AML-193 (cell line): ENCODE measurements around the gene RUVBL1.

Experiments used
- DNase-seq, 2 experiments: peaks; one replicate each; lab custom pipeline; 2025; lab: John Stamatoyannopoulos, UW

RUVBL1 gene

GRCh38 chr3:128133273-128133883 lies 9.8 kb upstream of the RUVBL1 start:
- peak; percentile 53 to 64 for DNase-seq

DNA sequence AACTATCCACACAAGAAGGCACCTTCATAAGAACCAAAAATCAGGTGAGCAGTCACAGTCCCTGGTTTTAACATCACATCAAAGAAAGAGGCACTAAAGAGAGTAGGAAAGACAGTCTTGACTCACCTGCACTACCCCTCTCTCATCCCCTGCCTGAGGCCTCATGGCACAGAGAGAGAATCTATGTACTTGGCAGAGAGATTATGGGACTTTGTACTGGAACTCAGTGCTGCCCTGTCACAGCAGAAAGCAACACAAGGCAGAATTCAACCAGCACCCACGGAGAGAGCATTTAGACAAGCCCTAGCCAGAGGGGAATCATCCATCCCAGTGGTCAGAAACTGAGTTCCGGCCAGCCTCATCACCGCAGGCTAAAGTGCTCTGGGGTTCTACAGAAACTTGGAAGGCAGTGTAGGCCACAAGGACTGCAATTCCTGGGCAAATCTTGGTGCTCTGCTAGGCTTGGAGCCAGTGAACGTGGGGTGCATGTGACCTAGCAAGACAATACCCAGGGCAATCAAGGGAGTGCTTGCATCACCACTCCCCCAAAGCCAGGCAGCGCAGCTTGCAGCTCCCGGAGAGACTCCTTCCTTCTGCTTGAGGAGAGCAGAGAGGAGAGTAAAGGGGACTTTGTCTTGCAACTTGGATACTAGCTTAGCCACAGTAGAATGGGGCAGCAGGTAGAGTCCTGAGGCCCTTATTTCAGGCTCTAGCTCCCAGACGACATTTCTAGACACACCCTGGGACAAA lies 8.5 kb upstream of the RUVBL1 start:
- no peak for DNase-seq

DNA sequence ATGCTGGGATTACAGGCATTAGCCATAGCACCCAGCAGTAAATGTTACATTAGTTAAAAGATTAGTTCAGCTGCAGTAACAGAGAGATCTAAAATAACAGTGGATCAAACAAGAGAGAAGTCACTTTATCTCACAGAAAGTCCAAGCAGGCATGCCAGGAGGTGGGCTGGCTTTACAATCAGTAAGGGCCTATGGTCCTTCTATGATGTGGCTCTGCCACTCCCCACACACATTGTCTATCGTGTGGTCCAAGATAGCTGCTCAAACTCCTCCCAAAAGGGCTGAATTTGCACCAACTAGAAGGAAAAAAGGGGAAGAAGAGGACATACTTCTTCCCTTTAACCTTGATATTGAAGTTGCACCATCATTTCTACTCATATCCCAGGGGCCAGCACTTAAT lies 4.6 kb upstream of the RUVBL1 start:
- peak; percentile 32 to 36 for DNase-seq

DNA sequence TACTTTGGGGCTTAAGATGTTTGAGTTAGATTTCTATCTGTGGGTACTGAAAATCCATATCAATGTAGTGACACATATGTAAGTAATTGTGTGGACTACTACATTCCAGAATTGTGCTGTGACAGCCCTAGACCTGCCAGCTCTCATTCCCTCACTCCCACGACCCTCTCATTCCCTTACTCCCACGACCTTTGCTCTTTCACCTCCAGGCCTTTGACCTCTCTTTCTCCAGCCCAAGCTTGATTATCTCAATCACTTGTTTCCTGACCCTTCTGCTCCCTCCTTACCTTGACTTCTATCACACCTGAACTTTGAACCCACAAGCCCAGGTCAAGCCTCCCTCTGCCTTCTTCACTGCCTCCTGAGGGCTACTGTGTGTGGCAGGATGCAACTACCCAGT lies 3.6 kb upstream of the RUVBL1 start:
- no peak for DNase-seq

GRCh38 chr3:128123156-128123537 lies 465 bp downstream of the RUVBL1 start:
- no peak for DNase-seq

DNA sequence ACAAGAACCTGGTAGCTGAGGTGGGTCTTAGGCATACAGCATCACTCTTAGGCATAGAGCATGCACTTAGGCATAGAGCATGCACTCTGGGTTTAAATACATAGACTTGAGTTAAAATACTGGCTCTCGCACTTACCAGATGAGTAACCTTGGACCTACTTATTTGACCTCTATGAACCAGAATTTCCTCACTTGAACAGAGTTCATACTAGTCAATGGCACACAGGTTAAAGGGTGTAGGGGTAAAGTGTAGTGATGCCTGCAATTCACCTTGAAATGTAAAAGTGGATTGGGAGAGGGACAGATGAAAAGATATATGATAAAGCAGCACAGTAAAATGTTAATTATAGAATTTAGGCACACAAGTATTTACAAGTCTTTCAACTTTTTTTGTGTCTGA lies 1.6 kb downstream of the RUVBL1 start:
- no peak for DNase-seq

DNA sequence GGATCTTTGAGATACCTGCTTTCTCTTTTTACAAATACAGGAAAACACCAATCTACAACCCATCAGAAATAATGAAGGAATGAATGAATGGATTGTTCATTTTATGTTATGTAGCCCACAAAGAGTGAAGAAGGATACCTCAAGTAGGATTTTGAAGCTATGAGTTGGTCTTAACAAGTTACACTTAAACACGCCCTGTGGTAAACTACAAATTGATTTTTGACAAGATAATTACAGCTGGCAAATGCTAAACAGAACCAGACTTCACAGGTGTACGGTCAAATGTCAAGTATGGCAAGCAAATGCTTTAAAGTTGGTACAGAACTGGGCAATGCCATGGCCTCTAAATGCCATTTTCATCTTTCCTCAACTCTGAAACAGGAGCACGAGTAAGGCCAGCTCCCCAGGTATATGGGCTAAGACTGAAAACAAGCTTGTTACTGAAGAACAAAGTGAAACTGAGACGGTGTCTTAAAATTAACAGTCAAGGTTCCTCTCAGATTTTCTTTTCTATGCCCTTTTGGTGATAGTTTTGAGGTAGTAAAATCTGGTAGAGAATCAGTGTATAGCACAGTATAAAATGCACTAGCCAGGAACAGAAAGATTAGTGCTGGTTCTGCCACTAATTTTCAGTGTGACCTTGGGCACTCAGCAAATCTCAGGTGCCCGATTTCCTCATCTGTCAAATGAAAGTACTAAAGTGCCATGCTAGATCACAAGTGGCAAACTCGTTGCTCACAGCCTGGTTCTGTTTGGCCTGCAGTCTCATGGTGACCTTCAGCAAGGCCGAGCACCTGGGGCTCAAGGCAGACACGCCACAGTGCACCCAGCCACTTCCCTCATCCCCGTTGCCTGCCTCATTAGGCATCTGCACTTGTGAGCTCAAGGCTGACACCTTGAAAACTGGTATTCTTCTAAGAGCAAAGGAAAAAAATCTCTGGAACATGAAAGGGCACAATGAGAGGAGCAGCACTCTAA lies 9.5 kb downstream of the RUVBL1 start:
- DNase-seq = no peak

DNA sequence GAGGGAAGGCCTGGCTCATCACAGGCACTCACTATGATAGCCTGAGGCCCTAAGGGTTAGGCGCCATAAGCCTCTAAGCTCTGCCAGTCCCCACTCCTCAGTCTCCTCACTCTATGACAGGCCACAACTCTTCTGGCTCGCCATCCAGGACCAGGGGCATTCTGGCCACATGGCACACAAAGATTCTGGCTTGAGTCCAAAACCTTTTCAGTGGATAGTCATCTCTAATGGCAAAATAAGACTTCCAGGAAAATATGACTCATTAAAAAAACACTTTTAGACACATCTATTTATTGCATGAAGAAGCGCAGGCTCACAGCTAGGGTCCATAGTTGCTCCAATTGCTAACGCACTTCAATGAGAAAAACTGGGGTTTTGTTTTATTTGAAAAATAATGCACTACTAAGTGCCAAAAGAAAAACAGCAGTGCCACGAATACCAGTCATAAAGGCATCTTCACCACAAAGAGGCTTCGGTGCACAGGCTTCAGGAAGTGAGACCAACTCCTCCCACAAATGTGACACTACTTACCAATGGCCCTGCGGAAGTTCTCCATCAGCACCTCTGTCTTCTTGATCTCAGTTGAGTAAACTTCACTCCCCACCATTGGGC lies 11.1 kb downstream of the RUVBL1 start:
- no peak for DNase-seq

GRCh38 chr3:128111147-128111546 lies 12.5 kb downstream of the RUVBL1 start:
- DNase-seq = no peak

DNA sequence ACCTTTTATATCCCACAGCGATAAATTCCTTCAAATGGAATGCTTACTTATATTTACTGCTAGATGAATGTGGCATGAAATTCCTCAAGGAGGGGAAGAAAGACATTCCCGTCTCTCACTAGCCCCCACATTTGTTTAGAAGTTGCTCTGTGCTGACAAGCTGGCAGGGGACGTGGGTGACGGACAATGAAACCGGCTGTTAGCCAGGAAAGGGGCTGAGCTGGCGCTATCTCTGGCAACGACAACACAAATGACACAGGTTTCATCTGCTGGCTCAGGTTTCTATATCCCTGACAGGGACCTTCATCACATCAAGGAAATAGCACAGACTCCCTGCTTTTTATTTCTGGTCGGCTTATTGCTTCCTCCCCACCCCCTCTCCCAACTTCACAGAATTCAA lies 15.8 kb downstream of the RUVBL1 start:
- DNase-seq = no peak

- DNase-seq = no peak
Measured at GRCh38 chr3:128103136-128103676, 20.4 kb downstream of the RUVBL1 start.

- no peak for DNase-seq
Measured at GRCh38 chr3:128100638-128101037, 23.0 kb downstream of the RUVBL1 start.

GRCh38 chr3:128100161-128100560 lies 23.5 kb downstream of the RUVBL1 start:
- DNase-seq = no peak

DNA sequence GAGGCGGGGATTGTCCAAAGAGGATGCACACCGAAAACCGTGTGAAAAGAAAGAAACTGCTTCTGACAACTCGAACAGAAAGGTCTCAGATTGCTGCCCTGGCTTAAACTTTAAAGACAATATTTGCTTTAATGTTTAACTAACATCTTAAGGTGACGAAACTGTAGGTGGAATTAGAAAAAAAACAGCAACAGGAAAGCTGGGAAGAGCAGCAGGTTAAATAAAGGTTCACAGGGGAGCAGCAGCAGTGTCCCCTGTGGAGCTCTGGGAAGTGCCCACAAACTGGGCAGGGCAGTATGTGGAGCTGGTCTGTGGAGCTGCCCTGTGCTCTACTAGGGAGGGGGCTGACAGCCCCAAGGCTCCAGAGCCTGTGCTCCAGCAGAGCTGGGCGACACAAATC lies 25.4 kb downstream of the RUVBL1 start:
- DNase-seq = no peak

- DNase-seq = peak; percentile 66 to 74
Measured at GRCh38 chr3:128095222-128095703, 28.3 kb downstream of the RUVBL1 start.

- DNase-seq = no peak
Measured at GRCh38 chr3:128094295-128095151, 29.1 kb downstream of the RUVBL1 start.

DNA sequence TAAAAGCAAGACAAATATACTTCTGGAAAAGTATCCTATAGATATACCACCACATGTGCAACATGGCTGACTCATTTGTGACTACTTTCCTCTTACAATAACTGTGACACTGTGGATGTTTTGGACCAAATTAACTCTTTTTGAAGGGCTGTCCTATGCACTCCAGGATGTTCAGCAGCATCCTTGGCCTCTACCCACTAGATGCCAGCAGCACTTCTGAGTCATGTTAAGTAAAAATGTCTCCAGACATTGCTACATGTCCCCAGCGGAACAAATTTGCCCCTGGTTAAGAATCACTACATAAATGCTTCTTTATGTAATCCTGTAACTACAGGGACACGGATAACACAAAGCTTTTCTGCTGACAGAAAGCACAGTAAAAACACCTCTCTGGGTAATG lies 32.0 kb downstream of the RUVBL1 start:
- no peak for DNase-seq

GRCh38 chr3:128089135-128089534 lies 34.5 kb downstream of the RUVBL1 start:
- DNase-seq = no peak

GRCh38 chr3:128084675-128085021 lies 39.0 kb downstream of the RUVBL1 start:
- no peak for DNase-seq

DNA sequence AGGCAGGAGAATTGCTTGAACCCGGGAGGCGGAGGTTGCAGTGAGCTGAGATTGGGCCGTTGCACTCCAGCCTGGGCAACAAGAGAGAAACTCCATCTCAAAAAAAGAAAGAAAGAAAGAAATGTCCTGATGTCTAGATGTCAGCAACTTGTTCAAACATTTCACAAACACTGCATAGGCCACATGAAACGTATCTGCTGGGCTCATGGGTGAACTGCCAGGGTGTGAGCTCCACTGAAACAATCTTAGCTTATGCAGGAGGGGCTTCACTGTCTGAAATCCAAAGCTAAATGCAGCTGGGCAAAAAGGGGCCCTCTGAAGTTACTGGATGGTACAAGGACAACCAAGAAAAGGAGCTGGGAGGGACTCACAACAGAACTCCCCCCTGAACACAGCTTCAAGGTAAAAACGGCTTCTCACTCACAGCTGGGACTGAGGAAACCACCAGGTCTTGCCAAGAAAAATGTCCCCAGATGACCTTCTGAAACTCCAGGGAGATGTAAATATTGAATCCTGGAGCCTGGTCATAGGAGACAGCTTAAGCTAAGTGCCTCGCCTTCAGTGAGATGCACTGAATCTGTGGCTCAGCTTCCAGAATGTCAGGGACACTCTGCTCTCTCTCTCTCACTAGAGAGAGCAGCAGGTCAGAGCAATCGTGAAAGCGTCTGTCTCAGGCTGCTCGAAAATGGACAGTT lies 39.5 kb downstream of the RUVBL1 start:
- DNase-seq = no peak
